ENCODE results near the gene PEAK1.

PEAK1 gene

DNA sequence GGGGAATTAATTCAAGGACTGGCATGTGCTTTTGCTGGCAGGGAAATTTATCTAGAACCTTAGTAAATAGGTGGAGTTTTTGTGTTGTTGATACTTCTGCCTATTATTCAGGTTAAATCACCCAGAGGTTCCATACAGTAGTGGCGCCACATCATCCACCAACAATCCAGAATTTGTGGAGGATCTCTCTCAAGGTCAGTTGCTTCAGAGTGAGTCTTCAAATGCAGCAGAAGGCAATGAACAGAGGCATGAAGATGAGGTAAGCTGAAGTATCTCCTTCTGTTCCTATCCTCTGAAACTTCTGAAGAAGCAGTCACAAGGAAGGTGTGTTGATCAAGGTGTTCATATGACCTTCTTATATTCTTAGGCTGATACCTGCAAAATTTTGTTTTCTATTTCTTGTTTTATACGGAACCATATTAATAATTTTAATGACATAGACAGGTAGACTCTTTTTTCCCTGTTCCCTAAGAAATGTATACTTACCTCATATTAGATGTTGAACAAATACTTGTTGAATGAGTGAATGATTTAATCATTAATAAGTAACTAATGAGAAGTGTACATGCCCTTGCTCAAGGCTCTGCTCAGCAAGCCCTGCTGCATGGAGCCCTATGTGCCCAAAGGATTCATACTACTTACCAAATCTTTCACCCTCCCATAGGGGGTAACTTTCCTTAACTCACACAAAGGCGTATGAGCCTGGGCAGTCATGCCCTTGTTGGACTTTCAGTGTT lies 44.4 kb upstream of the PEAK1 start (continued):
- TF ChIP-seq, protein P1, sequence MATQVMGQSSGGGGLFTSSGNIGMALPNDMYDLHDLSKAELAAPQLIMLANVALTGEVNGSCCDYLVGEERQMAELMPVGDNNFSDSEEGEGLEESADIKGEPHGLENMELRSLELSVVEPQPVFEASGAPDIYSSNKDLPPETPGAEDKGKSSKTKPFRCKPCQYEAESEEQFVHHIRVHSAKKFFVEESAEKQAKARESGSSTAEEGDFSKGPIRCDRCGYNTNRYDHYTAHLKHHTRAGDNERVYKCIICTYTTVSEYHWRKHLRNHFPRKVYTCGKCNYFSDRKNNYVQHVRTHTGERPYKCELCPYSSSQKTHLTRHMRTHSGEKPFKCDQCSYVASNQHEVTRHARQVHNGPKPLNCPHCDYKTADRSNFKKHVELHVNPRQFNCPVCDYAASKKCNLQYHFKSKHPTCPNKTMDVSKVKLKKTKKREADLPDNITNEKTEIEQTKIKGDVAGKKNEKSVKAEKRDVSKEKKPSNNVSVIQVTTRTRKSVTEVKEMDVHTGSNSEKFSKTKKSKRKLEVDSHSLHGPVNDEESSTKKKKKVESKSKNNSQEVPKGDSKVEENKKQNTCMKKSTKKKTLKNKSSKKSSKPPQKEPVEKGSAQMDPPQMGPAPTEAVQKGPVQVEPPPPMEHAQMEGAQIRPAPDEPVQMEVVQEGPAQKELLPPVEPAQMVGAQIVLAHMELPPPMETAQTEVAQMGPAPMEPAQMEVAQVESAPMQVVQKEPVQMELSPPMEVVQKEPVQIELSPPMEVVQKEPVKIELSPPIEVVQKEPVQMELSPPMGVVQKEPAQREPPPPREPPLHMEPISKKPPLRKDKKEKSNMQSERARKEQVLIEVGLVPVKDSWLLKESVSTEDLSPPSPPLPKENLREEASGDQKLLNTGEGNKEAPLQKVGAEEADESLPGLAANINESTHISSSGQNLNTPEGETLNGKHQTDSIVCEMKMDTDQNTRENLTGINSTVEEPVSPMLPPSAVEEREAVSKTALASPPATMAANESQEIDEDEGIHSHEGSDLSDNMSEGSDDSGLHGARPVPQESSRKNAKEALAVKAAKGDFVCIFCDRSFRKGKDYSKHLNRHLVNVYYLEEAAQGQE (tag by site-specific recombination; IDR thresholded peaks at IDR 0.05) = no peak

DNA sequence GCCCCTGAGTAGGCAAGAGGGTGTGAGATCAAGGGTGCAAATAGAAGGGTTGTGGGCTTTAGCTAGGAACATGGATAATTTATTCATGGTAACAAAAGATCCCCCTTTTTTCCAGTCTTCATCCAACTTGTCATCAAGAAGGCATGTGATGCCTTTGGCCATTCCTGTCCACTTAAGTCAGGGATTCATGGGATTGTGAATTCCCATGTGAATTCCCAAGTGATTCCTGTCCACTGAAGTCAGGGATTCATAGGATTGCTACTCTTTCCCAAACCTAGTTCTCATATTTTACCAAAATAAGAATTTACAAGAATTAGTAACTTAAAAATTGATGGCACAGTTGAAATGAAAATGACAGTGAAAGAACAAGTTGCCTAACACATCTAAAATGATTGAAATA lies 41.6 kb upstream of the PEAK1 start:
- peaks cover 54 to 55% of the 10 kb centered on the region in 2 experiments for H3K36me3 ChIP-seq (ENCODE audit: control insufficient read depth in 2 of 2, insufficient read depth in 1 of 2, low read length in 2 of 2)
- no peaks in the 10 kb centered on the region for H3K9me3 ChIP-seq (ENCODE audit: control insufficient read depth, insufficient read depth, low read depth, low read length)
- ChIA-PET CTCF (interaction anchor here (0.9 kb wide), 1 partner anchor 35 kb away, joined by 3 read pairs; no protein-coding TSS in a partner anchor), POLR2A (no interaction called here)
- peaks cover 8% of the 10 kb centered on the region; the same call in 1 of the 2 replicates for H3K4me1 ChIP-seq (ENCODE audit: control insufficient read depth, insufficient read depth, low read length)
- TF ChIP-seq SALL2 (tag by site-specific recombination; IDR thresholded peaks at IDR 0.05; ENCODE audit: borderline replicate concordance) = no peak
- TF ChIP-seq, protein P2, sequence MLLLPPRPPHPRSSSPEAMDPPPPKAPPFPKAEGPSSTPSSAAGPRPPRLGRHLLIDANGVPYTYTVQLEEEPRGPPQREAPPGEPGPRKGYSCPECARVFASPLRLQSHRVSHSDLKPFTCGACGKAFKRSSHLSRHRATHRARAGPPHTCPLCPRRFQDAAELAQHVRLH (tag by site-specific recombination; IDR thresholded peaks at IDR 0.05) = no peak
- no peak for TF ChIP-seq ZNF140 (tag by site-specific recombination; IDR thresholded peaks at IDR 0.05)
- no peak for TF ChIP-seq ZNF514 (tag by site-specific recombination; IDR thresholded peaks at IDR 0.05)
- 0 out of 2 replicates have a peak, but pooled peaks have one; percentile 23 for TF ChIP-seq ZBTB20 (tag by site-specific recombination; IDR thresholded peaks at IDR 0.05)
- H3K27ac ChIP-seq (ENCODE audit: extremely low read depth, low read depth, low read length) = no peak overlapping the region
- no peak overlapping the region for H3K4me3 ChIP-seq (ENCODE audit: low read depth, low read length)

DNA sequence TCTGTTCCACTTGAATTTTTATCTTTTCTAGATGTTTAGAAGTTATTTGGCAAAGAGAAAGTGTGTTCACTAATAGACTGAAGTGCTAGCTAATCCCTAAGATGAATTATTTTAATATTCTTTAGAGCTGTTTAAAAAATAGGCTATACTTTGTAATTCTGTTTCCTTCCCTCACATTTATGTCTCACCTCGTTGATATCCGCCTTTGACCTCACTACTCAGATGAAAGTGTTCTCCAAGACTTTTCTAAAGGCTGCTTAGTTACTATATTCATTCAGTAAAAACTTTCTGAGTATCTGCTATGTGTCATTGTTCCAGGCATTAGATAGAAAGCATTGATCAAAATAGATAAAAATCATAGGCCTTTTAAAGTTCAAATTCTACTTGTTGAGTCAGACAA lies 39.1 kb upstream of the PEAK1 start:
- CTCF ChIA-PET = interaction anchor here (0.8 kb wide), 1 partner anchor 352 kb away, joined by 3 read pairs; no protein-coding TSS in a partner anchor
- Histone ChIP-seq H3K36me3 (ENCODE audit: control insufficient read depth in 2 of 2, insufficient read depth in 1 of 2, low read length in 2 of 2) (peaks cover 37% of the 10 kb centered on the region in 2 experiments), H3K4me1 (ENCODE audit: control insufficient read depth, insufficient read depth, low read length) (peaks cover 8% of the 10 kb centered on the region; the same call in 1 of the 2 replicates), H3K9me3 (ENCODE audit: control insufficient read depth, insufficient read depth, low read depth, low read length) (no peaks in the 10 kb centered on the region), H3K27ac (ENCODE audit: extremely low read depth, low read depth, low read length) (no peak overlapping the region), H3K4me3 (ENCODE audit: low read depth, low read length) (no peak overlapping the region)
- POLR2A ChIA-PET = no interaction called here
- TF ChIP-seq ZNF785 (tag by site-specific recombination; IDR thresholded peaks at IDR 0.05) (no peak), ZNF830 (tag by site-specific recombination; IDR thresholded peaks at IDR 0.05; ENCODE audit: low read depth) (no peak), ZNF169 (tag by site-specific recombination; IDR thresholded peaks at IDR 0.05) (no peak), GLI4 (tag by site-specific recombination; IDR thresholded peaks at IDR 0.05) (no peak), ZNF311 (tag by site-specific recombination; IDR thresholded peaks at IDR 0.05; ENCODE audit: borderline replicate concordance) (no peak), OSR2 (tag by site-specific recombination; IDR thresholded peaks at IDR 0.05) (no peak), ZNF404 (tag by site-specific recombination; IDR thresholded peaks at IDR 0.05) (no peak), BCL11B (tag by site-specific recombination; IDR thresholded peaks at IDR 0.05; ENCODE audit: low read depth) (no peak), ZNF132 (tag by site-specific recombination; IDR thresholded peaks at IDR 0.05; ENCODE audit: borderline replicate concordance) (no peak), ZNF211 (tag by site-specific recombination; IDR thresholded peaks at IDR 0.05; ENCODE audit: low read depth) (no peak), ZNF140 (tag by site-specific recombination; IDR thresholded peaks at IDR 0.05) (no peak), SCRT2 (tag by site-specific recombination; IDR thresholded peaks at IDR 0.05) (no peak), ZSCAN30 (tag by site-specific recombination; IDR thresholded peaks at IDR 0.05) (no peak), ZNF324 (tag by site-specific recombination; IDR thresholded peaks at IDR 0.05) (no peak)
- TF ChIP-seq, protein P2 (tag by site-specific recombination; IDR thresholded peaks at IDR 0.05) = no peak
- TF ChIP-seq, protein P3, sequence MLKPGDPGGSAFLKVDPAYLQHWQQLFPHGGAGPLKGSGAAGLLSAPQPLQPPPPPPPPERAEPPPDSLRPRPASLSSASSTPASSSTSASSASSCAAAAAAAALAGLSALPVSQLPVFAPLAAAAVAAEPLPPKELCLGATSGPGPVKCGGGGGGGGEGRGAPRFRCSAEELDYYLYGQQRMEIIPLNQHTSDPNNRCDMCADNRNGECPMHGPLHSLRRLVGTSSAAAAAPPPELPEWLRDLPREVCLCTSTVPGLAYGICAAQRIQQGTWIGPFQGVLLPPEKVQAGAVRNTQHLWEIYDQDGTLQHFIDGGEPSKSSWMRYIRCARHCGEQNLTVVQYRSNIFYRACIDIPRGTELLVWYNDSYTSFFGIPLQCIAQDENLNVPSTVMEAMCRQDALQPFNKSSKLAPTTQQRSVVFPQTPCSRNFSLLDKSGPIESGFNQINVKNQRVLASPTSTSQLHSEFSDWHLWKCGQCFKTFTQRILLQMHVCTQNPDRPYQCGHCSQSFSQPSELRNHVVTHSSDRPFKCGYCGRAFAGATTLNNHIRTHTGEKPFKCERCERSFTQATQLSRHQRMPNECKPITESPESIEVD (tag by site-specific recombination; IDR thresholded peaks at IDR 0.05) = no peak
- TF ChIP-seq, protein P4, sequence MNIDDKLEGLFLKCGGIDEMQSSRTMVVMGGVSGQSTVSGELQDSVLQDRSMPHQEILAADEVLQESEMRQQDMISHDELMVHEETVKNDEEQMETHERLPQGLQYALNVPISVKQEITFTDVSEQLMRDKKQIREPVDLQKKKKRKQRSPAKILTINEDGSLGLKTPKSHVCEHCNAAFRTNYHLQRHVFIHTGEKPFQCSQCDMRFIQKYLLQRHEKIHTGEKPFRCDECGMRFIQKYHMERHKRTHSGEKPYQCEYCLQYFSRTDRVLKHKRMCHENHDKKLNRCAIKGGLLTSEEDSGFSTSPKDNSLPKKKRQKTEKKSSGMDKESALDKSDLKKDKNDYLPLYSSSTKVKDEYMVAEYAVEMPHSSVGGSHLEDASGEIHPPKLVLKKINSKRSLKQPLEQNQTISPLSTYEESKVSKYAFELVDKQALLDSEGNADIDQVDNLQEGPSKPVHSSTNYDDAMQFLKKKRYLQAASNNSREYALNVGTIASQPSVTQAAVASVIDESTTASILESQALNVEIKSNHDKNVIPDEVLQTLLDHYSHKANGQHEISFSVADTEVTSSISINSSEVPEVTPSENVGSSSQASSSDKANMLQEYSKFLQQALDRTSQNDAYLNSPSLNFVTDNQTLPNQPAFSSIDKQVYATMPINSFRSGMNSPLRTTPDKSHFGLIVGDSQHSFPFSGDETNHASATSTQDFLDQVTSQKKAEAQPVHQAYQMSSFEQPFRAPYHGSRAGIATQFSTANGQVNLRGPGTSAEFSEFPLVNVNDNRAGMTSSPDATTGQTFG (tag by site-specific recombination; IDR thresholded peaks at IDR 0.05; ENCODE audit: borderline replicate concordance) = no peak
- TF ChIP-seq, protein P5, sequence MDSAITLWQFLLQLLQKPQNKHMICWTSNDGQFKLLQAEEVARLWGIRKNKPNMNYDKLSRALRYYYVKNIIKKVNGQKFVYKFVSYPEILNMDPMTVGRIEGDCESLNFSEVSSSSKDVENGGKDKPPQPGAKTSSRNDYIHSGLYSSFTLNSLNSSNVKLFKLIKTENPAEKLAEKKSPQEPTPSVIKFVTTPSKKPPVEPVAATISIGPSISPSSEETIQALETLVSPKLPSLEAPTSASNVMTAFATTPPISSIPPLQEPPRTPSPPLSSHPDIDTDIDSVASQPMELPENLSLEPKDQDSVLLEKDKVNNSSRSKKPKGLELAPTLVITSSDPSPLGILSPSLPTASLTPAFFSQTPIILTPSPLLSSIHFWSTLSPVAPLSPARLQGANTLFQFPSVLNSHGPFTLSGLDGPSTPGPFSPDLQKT (IDR thresholded peaks at IDR 0.05; ENCODE audit: borderline replicate concordance, low read depth, low read length) = no peak

All from HEK293 (cell line).